GM12865 (cell line): ENCODE measurements around the gene RHBG.

Experiments
- DNase-seq: peaks from one replicate; pipeline ENCODE4 v3.0.0; 2010; ENCODE audit warnings: low read depth
- H3K4me3 ChIP-seq: 2 replicates; pipeline ENCODE4 v1.5.1; 2011; ENCODE audit warnings: mild to moderate bottlenecking, low read depth, low read length, control low read depth
- CTCF ChIP-seq: IDR thresholded peaks from 2 replicates; pipeline ENCODE4 v1.5.1; 2011; ENCODE audit warnings: low read length, control low read depth, low read depth, inconsistent platforms; ENCODE audit not compliant: insufficient read depth; ENCODE audit errors: missing control alignments

The RHBG gene

GRCh38 chr1:156387870-156388173, 18.8 kb downstream of the RHBG start:
- no peak overlapping the region for H3K4me3 ChIP-seq
- no peak for TF ChIP-seq CTCF
- no peak for DNase-seq

- DNase-seq, result no peak
- no peak overlapping the region for H3K4me3 ChIP-seq
- TF ChIP-seq CTCF, result no peak
Measured at GRCh38 chr1:156388174-156389137, 19.4 kb downstream of the RHBG start.

DNA sequence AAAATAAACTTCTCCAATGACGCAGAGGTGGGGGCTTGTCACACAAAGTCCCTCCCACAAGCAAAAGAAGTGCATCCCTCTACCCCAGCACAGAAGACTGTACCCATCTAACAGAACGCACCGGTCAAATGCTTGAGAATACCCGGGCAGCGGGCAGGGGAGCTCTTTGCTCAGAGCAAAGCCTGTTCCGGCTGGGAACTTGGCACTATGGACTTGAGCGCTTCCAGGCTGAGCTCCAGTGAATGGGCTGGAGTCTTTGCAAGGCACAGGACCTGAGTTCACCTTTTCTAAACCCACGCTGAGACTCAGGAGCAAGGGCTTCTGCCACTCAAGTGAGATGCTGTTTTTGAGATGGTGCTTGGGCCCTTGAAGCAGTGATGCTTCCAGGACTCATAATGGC, 20.3 kb downstream of the RHBG start:
- TF ChIP-seq CTCF, result no peak
- no peak for DNase-seq
- H3K4me3 ChIP-seq, result no peak overlapping the region

DNA sequence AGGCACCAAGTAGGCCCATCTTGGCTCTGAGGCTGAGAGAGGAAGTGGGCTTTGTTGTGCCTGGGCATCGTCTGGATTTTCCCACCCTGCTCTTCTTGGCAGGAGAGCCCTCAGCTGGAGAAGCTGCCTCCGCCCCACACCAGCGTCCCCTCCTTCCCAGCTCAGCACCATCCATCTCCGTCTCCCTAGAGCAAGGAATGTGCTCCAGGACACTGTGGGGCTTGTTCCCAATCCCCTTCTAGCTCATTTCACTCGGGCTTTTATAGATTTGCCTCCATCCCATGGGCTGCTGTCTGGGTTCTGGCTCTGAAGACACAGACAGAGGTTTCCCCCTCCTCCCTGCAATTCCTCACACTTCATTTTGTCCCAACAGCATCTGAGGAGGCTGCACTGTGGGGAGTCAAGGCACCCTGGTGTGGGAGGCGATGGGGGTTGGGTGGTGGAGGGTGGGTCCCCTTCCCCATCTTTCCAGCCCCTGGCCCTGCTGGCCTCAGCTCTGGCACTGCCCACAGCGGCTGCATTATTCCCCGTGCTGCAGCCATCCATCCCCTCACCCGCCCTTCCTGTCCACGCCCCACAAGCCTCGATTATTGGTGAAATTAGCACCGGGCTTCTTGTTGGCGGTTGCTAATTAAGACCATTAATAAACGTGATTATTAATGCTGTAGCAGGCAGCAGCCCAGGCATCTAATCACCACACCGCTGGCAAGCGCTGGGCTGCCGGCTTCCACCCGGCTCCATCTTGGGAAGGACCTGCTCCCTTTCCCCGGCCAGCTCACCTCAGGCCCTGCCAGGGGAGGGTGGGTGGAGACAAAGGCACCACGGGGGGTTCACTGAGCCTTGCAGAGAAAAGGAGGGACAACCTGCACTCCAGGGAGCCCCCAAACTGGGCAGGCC, 21.7 kb downstream of the RHBG start:
- TF ChIP-seq CTCF, result no peak
- H3K4me3 ChIP-seq, result no peak overlapping the region
- no peak for DNase-seq

DNA sequence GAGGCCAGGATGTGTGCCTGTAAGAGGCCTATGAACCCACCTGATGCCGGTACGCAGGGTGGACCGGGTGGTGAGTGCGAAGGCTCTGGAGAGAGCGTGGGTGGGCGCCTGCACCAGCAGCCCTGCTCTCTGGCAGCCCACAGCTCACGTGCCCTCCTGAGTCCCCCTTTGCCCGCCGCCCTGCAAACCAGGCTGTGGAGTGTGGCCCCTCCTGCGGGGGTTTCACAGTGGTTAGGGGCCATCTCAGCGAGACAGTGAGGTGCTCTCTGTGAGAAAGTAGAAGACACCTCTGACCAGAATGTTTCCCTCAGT, 22.3 kb downstream of the RHBG start:
- no peak for TF ChIP-seq CTCF
- no peak for DNase-seq
- H3K4me3 ChIP-seq, result no peak overlapping the region

GRCh38 chr1:156391701-156392100, 22.7 kb downstream of the RHBG start:
- no peak for TF ChIP-seq CTCF
- H3K4me3 ChIP-seq, result no peak overlapping the region
- no peak for DNase-seq
